SK-N-SH treated with all-trans-retinoic acid at 6 μM for 48 hours (cell line): Measurements from ENCODE around the gene C14orf119.

Experiments
- ARNTL ChIP-seq: fragments of 450-650 bp; formaldehyde crosslinking; IDR thresholded peaks from 2 replicates; pipeline ENCODE4 v1.5.0; 2020; ENCODE audit warnings: low read depth, mild to moderate bottlenecking, moderate library complexity, borderline replicate concordance
- BACH2 ChIP-seq: fragments of 250-450 bp; sonication (Bioruptor Pico); IDR thresholded peaks from 2 replicates; pipeline ENCODE4 v1.9.0; 2021; ENCODE audit warnings: mild to moderate bottlenecking, borderline replicate concordance
- ESRRG ChIP-seq: fragments of 250-450 bp; sonication (Bioruptor Pico); IDR thresholded peaks from 2 replicates; pipeline ENCODE4 v1.6.1; 2021; ENCODE audit warnings: mild to moderate bottlenecking
- GLIS3 ChIP-seq: fragments of 250-450 bp; sonication (Bioruptor Pico); IDR thresholded peaks from 2 replicates; pipeline ENCODE4 v1.5.0; 2020; ENCODE audit warnings: mild to moderate bottlenecking, moderate library complexity
- OSR1 ChIP-seq: fragments of 250-450 bp; sonication (Bioruptor Pico); IDR thresholded peaks from 2 replicates; pipeline ENCODE4 v1.8.0; 2022; ENCODE audit warnings: moderate library complexity, mild to moderate bottlenecking, inconsistent platforms
- PPARA ChIP-seq: fragments of 250-450 bp; sonication (Bioruptor Pico); IDR thresholded peaks from 2 replicates; pipeline ENCODE4 v1.5.0; 2020; ENCODE audit warnings: mild to moderate bottlenecking, borderline replicate concordance
- RARB ChIP-seq: fragments of 250-450 bp; sonication (Bioruptor Pico); IDR thresholded peaks from 2 replicates; pipeline ENCODE4 v1.8.0; 2021; ENCODE audit warnings: mild to moderate bottlenecking, moderate library complexity
- SNAI2 ChIP-seq: fragments of 250-450 bp; sonication (Bioruptor Pico); IDR thresholded peaks from 2 replicates; pipeline ENCODE4 v1.5.0; 2020; ENCODE audit warnings: mild to moderate bottlenecking, moderate library complexity
- TOX ChIP-seq: fragments of 250-450 bp; sonication (Bioruptor Pico); IDR thresholded peaks from 2 replicates; pipeline ENCODE4 v1.8.0; 2021; ENCODE audit warnings: mild to moderate bottlenecking, moderate library complexity, borderline replicate concordance
- ZFP3 ChIP-seq: fragments of 250-450 bp; sonication (Bioruptor Pico); IDR thresholded peaks from 2 replicates; pipeline ENCODE4 v1.5.0; 2020; ENCODE audit warnings: mild to moderate bottlenecking, moderate library complexity
- ZFP30 ChIP-seq: fragments of 450-650 bp; formaldehyde crosslinking; IDR thresholded peaks from 2 replicates; pipeline ENCODE4 v1.5.0; 2022; ENCODE audit warnings: mild to moderate bottlenecking, moderate library complexity
- ZNF8 ChIP-seq: fragments of 450-650 bp; formaldehyde crosslinking; IDR thresholded peaks from 2 replicates; pipeline ENCODE4 v1.5.0; 2020; ENCODE audit warnings: mild to moderate bottlenecking, moderate library complexity
- TF ChIP-seq, protein P1 (sequence below): fragments of 250-450 bp; sonication (Bioruptor Pico); IDR thresholded peaks from 2 replicates; pipeline ENCODE4 v1.8.0; 2020; ENCODE audit warnings: mild to moderate bottlenecking, moderate library complexity, borderline replicate concordance
- TF ChIP-seq, protein P2 (sequence below): fragments of 250-450 bp; sonication (Bioruptor Pico); IDR thresholded peaks from 2 replicates; pipeline ENCODE4 v1.5.0; 2020; ENCODE audit warnings: mild to moderate bottlenecking, moderate library complexity

DNA sequence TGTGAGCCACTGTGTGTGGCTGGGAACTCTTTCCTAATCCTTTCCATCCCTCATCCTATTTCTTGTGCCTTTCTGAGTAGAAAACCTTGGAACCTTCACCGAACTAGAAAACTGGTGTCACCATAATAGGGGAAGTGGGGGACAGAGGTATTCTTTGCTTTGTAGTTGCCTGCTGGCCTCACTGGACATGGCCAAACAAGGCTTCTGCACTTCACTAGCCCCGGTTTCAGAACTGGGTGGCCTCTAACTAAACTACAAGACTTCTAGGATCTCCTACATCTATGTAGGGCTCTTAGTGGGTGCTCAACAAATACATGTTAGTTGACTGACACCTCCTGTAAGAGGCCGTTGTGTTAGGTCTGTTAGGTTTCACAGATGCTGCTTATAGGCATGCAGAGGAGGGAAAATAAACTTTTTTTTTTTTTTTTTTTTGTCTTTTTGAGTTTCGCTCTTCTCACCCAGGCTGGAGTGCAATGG is 10.1 kb downstream of the C14orf119 start:
- TF ChIP-seq BACH2 (CRISPR knock-in tag) (no peak), ARNTL (CRISPR knock-in tag) (no peak), ESRRG (CRISPR knock-in tag) (no peak), OSR1 (CRISPR knock-in tag) (no peak), RARB (CRISPR knock-in tag) (no peak), ZNF8 (CRISPR knock-in tag) (no peak), PPARA (CRISPR knock-in tag) (no peak), ZFP3 (CRISPR knock-in tag) (no peak), SNAI2 (CRISPR knock-in tag) (no peak), ZFP30 (no peak), TOX (CRISPR knock-in tag) (no peak), GLIS3 (CRISPR knock-in tag) (no peak)
- TF ChIP-seq, protein P1, sequence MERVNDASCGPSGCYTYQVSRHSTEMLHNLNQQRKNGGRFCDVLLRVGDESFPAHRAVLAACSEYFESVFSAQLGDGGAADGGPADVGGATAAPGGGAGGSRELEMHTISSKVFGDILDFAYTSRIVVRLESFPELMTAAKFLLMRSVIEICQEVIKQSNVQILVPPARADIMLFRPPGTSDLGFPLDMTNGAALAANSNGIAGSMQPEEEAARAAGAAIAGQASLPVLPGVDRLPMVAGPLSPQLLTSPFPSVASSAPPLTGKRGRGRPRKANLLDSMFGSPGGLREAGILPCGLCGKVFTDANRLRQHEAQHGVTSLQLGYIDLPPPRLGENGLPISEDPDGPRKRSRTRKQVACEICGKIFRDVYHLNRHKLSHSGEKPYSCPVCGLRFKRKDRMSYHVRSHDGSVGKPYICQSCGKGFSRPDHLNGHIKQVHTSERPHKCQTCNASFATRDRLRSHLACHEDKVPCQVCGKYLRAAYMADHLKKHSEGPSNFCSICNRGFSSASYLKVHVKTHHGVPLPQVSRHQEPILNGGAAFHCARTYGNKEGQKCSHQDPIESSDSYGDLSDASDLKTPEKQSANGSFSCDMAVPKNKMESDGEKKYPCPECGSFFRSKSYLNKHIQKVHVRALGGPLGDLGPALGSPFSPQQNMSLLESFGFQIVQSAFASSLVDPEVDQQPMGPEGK = no peak
- TF ChIP-seq, protein P2, sequence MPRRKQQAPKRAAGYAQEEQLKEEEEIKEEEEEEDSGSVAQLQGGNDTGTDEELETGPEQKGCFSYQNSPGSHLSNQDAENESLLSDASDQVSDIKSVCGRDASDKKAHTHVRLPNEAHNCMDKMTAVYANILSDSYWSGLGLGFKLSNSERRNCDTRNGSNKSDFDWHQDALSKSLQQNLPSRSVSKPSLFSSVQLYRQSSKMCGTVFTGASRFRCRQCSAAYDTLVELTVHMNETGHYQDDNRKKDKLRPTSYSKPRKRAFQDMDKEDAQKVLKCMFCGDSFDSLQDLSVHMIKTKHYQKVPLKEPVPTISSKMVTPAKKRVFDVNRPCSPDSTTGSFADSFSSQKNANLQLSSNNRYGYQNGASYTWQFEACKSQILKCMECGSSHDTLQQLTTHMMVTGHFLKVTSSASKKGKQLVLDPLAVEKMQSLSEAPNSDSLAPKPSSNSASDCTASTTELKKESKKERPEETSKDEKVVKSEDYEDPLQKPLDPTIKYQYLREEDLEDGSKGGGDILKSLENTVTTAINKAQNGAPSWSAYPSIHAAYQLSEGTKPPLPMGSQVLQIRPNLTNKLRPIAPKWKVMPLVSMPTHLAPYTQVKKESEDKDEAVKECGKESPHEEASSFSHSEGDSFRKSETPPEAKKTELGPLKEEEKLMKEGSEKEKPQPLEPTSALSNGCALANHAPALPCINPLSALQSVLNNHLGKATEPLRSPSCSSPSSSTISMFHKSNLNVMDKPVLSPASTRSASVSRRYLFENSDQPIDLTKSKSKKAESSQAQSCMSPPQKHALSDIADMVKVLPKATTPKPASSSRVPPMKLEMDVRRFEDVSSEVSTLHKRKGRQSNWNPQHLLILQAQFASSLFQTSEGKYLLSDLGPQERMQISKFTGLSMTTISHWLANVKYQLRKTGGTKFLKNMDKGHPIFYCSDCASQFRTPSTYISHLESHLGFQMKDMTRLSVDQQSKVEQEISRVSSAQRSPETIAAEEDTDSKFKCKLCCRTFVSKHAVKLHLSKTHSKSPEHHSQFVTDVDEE (CRISPR knock-in tag) = no peak
